Spleen (tissue), 11 donors: ENCODE measurements around the gene NFIX. TPM values are rescaled to one million over a fixed set of nuclear protein-coding genes. Genes with fewer than 3 reads are reported as not detected.
"Not testable (repeated sequence)": the region's sequence is repeated elsewhere in the genome, so short reads cannot be mapped to it uniquely, and the experiment has no call there.

Experiments
- DNase-seq: peaks from one replicate; pipeline ENCODE4 v3.0.0-alpha.2; 2020
- H3K27ac ChIP-seq, 8 donors: fragments of 200-600 bp; sonication (generic) in 7 of 8; 1 replicate in 4 of 8; 2 replicates in 4 of 8; pipeline versions ENCODE4 v1.5.0 to v1.8.0; 2016 to 2021; ENCODE audit warnings: inconsistent platforms in 4 of 8, mild to moderate bottlenecking in 4 of 8, moderate library complexity in 1 of 8
- H3K27me3 ChIP-seq, 7 donors: fragments of 200-600 bp; sonication (generic) in 6 of 7; replicated peaks in 1 of 7; 1 replicate in 4 of 7; 2 replicates in 3 of 7; pipeline versions ENCODE4 v1.5.0 to v1.8.0; 2016 to 2021; ENCODE audit warnings: inconsistent platforms in 3 of 7, mild to moderate bottlenecking in 1 of 7
- H3K36me3 ChIP-seq, 6 donors: fragments of 200-600 bp; sonication (generic) in 5 of 6; 1 replicate in 4 of 6; 2 replicates in 2 of 6; pipeline versions ENCODE4 v1.5.0 to v1.8.0; 2016 to 2021; ENCODE audit warnings: inconsistent platforms in 2 of 6
- H3K4me1 ChIP-seq, 6 donors: fragments of 200-600 bp; sonication (generic) in 5 of 6; 1 replicate in 3 of 6; 2 replicates in 3 of 6; pipeline versions ENCODE4 v1.5.0 to v1.8.0; 2016 to 2021; ENCODE audit warnings: inconsistent platforms in 3 of 6
- H3K4me3 ChIP-seq, 8 donors: fragments of 200-600 bp; sonication (generic) in 7 of 8; 1 replicate in 4 of 8; 2 replicates in 4 of 8; pipeline versions ENCODE4 v1.5.0 to v1.8.0; 2016 to 2021; ENCODE audit warnings: inconsistent platforms in 4 of 8, mild to moderate bottlenecking in 4 of 8, moderate library complexity in 2 of 8
- H3K9me3 ChIP-seq, 8 donors: fragments of 200-600 bp; sonication (generic) in 7 of 8; 1 replicate in 4 of 8; 2 replicates in 4 of 8; pipeline versions ENCODE4 v1.5.0 to v1.8.0; 2016 to 2021; ENCODE audit warnings: inconsistent platforms in 4 of 8
- CTCF ChIP-seq, 11 experiments: fragments of 200-600 bp in 7 of 11; fragments of 450-650 bp in 4 of 11; sonication (generic) in 4 of 11; IDR thresholded peaks in 8 of 11; conservative IDR thresholded peaks in 3 of 11; 1 replicate in 7 of 11; 2 replicates in 4 of 11; pipeline versions ENCODE4 v1.4.0 to v1.8.0; 2016 to 2021; ENCODE audit warnings: antibody characterized with exemption in 11 of 11, inconsistent platforms in 4 of 11, mild to moderate bottlenecking in 1 of 11
- POLR2A ChIP-seq, 3 donors: fragments of 450-650 bp; IDR thresholded peaks; one replicate each; pipeline ENCODE4 v1.5.1; 2017; ENCODE audit warnings: antibody characterized with exemption in 3 of 3, mild to moderate bottlenecking in 1 of 3
- POLR2AphosphoS5 ChIP-seq, 3 donors: sonication (generic); formaldehyde crosslinking; IDR thresholded peaks; one replicate each; pipeline ENCODE4 v1.5.1; 2017; ENCODE audit warnings: antibody characterized with exemption in 3 of 3
- WGBS, 5 donors: extraction: QIAGEN DNeasy Blood & Tissue Kit in 3 of 5; methylation state at CpG; one replicate each; pipeline versions ENCODE4 v1.1.5 to v1.1.7; 2013 to 2018; 5-methylcytosine and 5-hydroxymethylcytosine counted together
- intact Hi-C: fragments of 100-400 bp; cut with DNase I; formaldehyde crosslinking; loops from one replicate; pipeline ENCODE4 v1.15.0; 2023; ENCODE audit warnings: low total_unique reads
- polyA plus RNA-seq, 3 donors: library from polyadenylated mRNA; stranded (reverse); fragments of 200-250 nt; gene quantifications; one replicate each; pipeline ENCODE4 v1.2.1, GENCODE V29; 2013
- total RNA-seq, 7 donors: library from RNA; depleted of rRNA in 3 of 7; stranded (reverse); fragments of >200 nt in 3 of 7; fragmentation: NEBNext Ultra II Directional in 4 of 7; extraction: Animal tissue kit (Norgen Biotek cat#: 25700) in 4 of 7; gene quantifications; one replicate each; pipeline versions ENCODE4 v1.1.0 to v1.2.1, GENCODE V29; 2016 to 2021
- donor health status: healthy with polysubstance abuse.
- donor health status: DM: no; HTN: no; CAD: no; lungs with moderate emphysema.
- donor health status: DM: no; HTN: no; CAD: no.
- donor health status: Bipolar disorder and iron deficiency.
- donor health status: healthy.
- donor health status: DM: no; HTN: no; CAD: no.
- donor health status: DM: yes; HTN: yes; CAD: no.

Gene NFIX
- total and polyA plus RNA-seq, 10 donors: 1.1 to 41.4 (median 17.5) TPM

- Histone ChIP-seq H3K4me3 (no peak overlapping the region), H3K27me3 (no peaks in the 10 kb centered on the region), H3K9me3 (no peaks in the 10 kb centered on the region), H3K27ac (peak overlapping the region in 3 of 8 donors; percentile 6 to 16 (median 13)), H3K36me3 (peaks cover 5 to 79% (median 75%) of the 10 kb centered on the region in 6 donors), H3K4me1 (peaks cover 28 to 86% (median 65%) of the 10 kb centered on the region in 6 donors)
- no peak for DNase-seq
- TF ChIP-seq POLR2A (IDR thresholded peaks at IDR 0.05) (no peak), POLR2AphosphoS5 (IDR thresholded peaks at IDR 0.05) (no peak), CTCF (IDR thresholded peaks at IDR 0.05 in 8 of 11, conservative IDR thresholded peaks at IDR 0.05 in 3 of 11) (no peak)
- 75 to 90% (median 76%) methylated on average over 14 to 16 of the region's 16 CpGs for WGBS, 5 donors
- intact Hi-C loops: no loop called here
Measured at GRCh38 chr19:12949363-12950283, 45.7 kb upstream of the NFIX start.

GRCh38 chr19:12952050-12952449 is 43.2 kb upstream of the NFIX start:
- H3K9me3 ChIP-seq, DNase-seq, intact Hi-C loops, H3K27me3 ChIP-seq, H3K4me3 ChIP-seq: not testable (repeated sequence)
- Histone ChIP-seq H3K36me3 (peaks cover 5 to 84% (median 70%) of the 10 kb centered on the region in 6 donors), H3K27ac (peak overlapping the region in 7 of 8 donors; percentile 7 to 93 (median 73)), H3K4me1 (peaks cover 39 to 90% (median 66%) of the 10 kb centered on the region in 6 donors)
- WGBS, 5 donors: 90 to 93% (median 93%) methylated on average over 6 of the region's 6 CpGs

- DNase-seq: no peak
- 58 to 74% (median 60%) methylated on average over 12 of the region's 12 CpGs for WGBS, 5 donors
- H3K4me3 ChIP-seq: no peak overlapping the region
- H3K27ac ChIP-seq: peak overlapping the region; percentile 7 to 93 (median 67)
- no peaks in the 10 kb centered on the region for H3K27me3 ChIP-seq
- H3K4me1 ChIP-seq: peaks cover 36 to 89% (median 63%) of the 10 kb centered on the region in 6 donors
- H3K9me3 ChIP-seq: no peaks in the 10 kb centered on the region
- TF ChIP-seq POLR2A (IDR thresholded peaks at IDR 0.05) (no peak), CTCF (IDR thresholded peaks at IDR 0.05 in 8 of 11, conservative IDR thresholded peaks at IDR 0.05 in 3 of 11) (no peak), POLR2AphosphoS5 (IDR thresholded peaks at IDR 0.05) (no peak)
- H3K36me3 ChIP-seq: peaks cover 5 to 81% (median 67%) of the 10 kb centered on the region in 6 donors
- intact Hi-C loops: no loop called here
Measured at GRCh38 chr19:12952488-12953137, 42.7 kb upstream of the NFIX start.

GRCh38 chr19:12953138-12953798 is 42.0 kb upstream of the NFIX start:
- no peak for DNase-seq
- Histone ChIP-seq H3K27ac (peak overlapping the region; percentile 27 to 93 (median 67)), H3K4me1 (peaks cover 36 to 87% (median 59%) of the 10 kb centered on the region in 6 donors), H3K27me3 (no peaks in the 10 kb centered on the region), H3K36me3 (peaks cover 5 to 74% (median 61%) of the 10 kb centered on the region in 6 donors), H3K9me3 (no peaks in the 10 kb centered on the region), H3K4me3 (no peak overlapping the region)
- TF ChIP-seq POLR2AphosphoS5 (IDR thresholded peaks at IDR 0.05) (peak in 2 of 3 donors; percentile 49 to 71), POLR2A (IDR thresholded peaks at IDR 0.05) (no peak)
- 41 to 64% (median 51%) methylated on average over 11 of the region's 11 CpGs for WGBS, 5 donors
- intact Hi-C loops: no loop called here
